Adrenal gland (tissue), 12 donors: ENCODE results near the gene MVB12B. TPM values are rescaled to one million over a fixed set of nuclear protein-coding genes. Genes with fewer than 3 reads are reported as not detected.

Source experiments
- DNase-seq, 7 donors: peaks; one replicate each; pipeline ENCODE4 v3.0.0-alpha.2; 2019 to 2020
- H3K27ac ChIP-seq, 5 donors: fragments of 200-600 bp; sonication (generic) in 4 of 5; 1 replicate in 3 of 5; 2 replicates in 2 of 5; pipeline versions ENCODE4 v1.5.1 to v1.8.0; 2016 to 2020; ENCODE audit warnings: mild to moderate bottlenecking in 1 of 5
- H3K27me3 ChIP-seq: fragments of 200-600 bp; 2 replicates; pipeline ENCODE4 v1.8.0; 2021
- H3K36me3 ChIP-seq, 2 donors: fragments of 200-600 bp; replicated peaks in 1 of 2; 1 replicate in 1 of 2; 2 replicates in 1 of 2; pipeline versions ENCODE4 v1.5.1 to v1.8.0; 2018 to 2022
- H3K4me1 ChIP-seq, 2 donors: fragments of 200-600 bp; replicated peaks in 1 of 2; 1 replicate in 1 of 2; 2 replicates in 1 of 2; pipeline versions ENCODE4 v1.5.1 to v1.8.0; 2018 to 2021
- H3K4me3 ChIP-seq, 4 donors: fragments of 200-600 bp; sonication (generic) in 3 of 4; one replicate each; pipeline ENCODE4 v1.5.1; 2016 to 2018
- H3K9me3 ChIP-seq, 3 donors: fragments of 200-600 bp; sonication (generic) in 1 of 3; replicated peaks in 1 of 3; 1 replicate in 2 of 3; 2 replicates in 1 of 3; pipeline versions ENCODE4 v1.5.1 to v1.8.0; 2016 to 2021
- CTCF ChIP-seq, 6 experiments: fragments of 450-650 bp in 4 of 6; fragments of 200-600 bp in 2 of 6; sonication (generic) in 1 of 6; IDR thresholded peaks; 1 replicate in 5 of 6; 2 replicates in 1 of 6; pipeline versions ENCODE4 v1.5.1 to v1.8.0; 2016 to 2021; ENCODE audit warnings: antibody characterized with exemption in 6 of 6, mild to moderate bottlenecking in 2 of 6, moderate library complexity in 1 of 6
- POLR2A ChIP-seq, 2 donors: fragments of 450-650 bp; IDR thresholded peaks; one replicate each; pipeline ENCODE4 v1.6.1; 2017; ENCODE audit warnings: antibody characterized with exemption in 2 of 2, mild to moderate bottlenecking in 2 of 2, moderate library complexity in 1 of 2
- WGBS, 4 donors: extraction: QIAGEN DNeasy Blood & Tissue Kit in 2 of 4; methylation state at CpG; one replicate each; pipeline versions ENCODE4 v1.1.5 to v1.1.7; 2013 to 2017; 5-methylcytosine and 5-hydroxymethylcytosine counted together
- intact Hi-C, 2 donors: fragments of 100-400 bp; cut with DNase I; formaldehyde crosslinking; loops; one replicate each; pipeline versions ENCODE4 v1.14.1 to v1.15.0; 2022 to 2023
- polyA plus RNA-seq, 3 donors: library from polyadenylated mRNA; stranded (reverse); fragments of 200-250 nt in 2 of 3; fragments of 350-450 nt in 1 of 3; fragmentation: Illumina TruSeq in 1 of 3; extraction: RNeasy Lipid Tissue Mini Kit (QIAGEN cat#74804) in 1 of 3; gene quantifications; one replicate each; pipeline ENCODE4 v1.2.3, GENCODE V29; 2013 to 2014
- total RNA-seq, 9 donors: library from RNA; depleted of rRNA in 4 of 9; stranded (reverse); fragments of >200 nt in 4 of 9; fragments of 120-200 nt in 1 of 9; fragmentation: NEBNext Ultra II Directional in 1 of 9; extraction: Animal tissue kit (Norgen Biotek cat#: 25700) in 1 of 9; gene quantifications; one replicate each; pipeline versions ENCODE4 v1.1.0 to v1.2.4, GENCODE V29; 2013 to 2023
- donor health status: healthy with polysubstance abuse.
- donor health status: Bipolar disorder and iron deficiency.
- donor health status: DM: yes; HTN: yes; CAD: no.
- donor health status: DM: no; HTN: no; CAD: no.
- donor health status: DM: no; HTN: no; CAD: no.
- donor health status: DM: yes; HTN: yes; CAD: no.

Gene MVB12B
- total and polyA plus RNA-seq, 12 donors, result 3.7 to 20.5 (median 12.8) TPM

GRCh38 chr9:126480813-126481212, 154.2 kb downstream of the MVB12B start:
- Histone ChIP-seq H3K9me3 (no peaks in the 10 kb centered on the region), H3K27ac (no peak overlapping the region), H3K4me3 (no peak overlapping the region), H3K27me3 (no peaks in the 10 kb centered on the region), H3K4me1 (peaks cover 5 to 11% of the 10 kb centered on the region in 2 donors), H3K36me3 (peaks cover 0 to 4% of the 10 kb centered on the region in 2 donors)
- intact Hi-C loops, result no loop called here
- no peak for DNase-seq
- WGBS, 4 donors, result 85 to 96% (median 87%) methylated on average over 6 of the region's 6 CpGs
- TF ChIP-seq CTCF (IDR thresholded peaks at IDR 0.05), result no peak
- no peak for TF ChIP-seq POLR2A (IDR thresholded peaks at IDR 0.05)

GRCh38 chr9:126481862-126482261, 155.2 kb downstream of the MVB12B start:
- H3K36me3 ChIP-seq, result peaks cover 0 to 4% of the 10 kb centered on the region in 2 donors
- peak overlapping the region in 1 of 4 donors; percentile 45 for H3K4me3 ChIP-seq
- H3K4me1 ChIP-seq, result peaks cover 5 to 11% of the 10 kb centered on the region in 2 donors
- H3K9me3 ChIP-seq, result no peaks in the 10 kb centered on the region
- no peak for TF ChIP-seq POLR2A (IDR thresholded peaks at IDR 0.05)
- 73 to 86% (median 80%) methylated on average over 12 to 13 of the region's 13 CpGs for WGBS, 4 donors
- no peaks in the 10 kb centered on the region for H3K27me3 ChIP-seq
- intact Hi-C loops, result no loop called here
- peak overlapping the region in 2 of 5 donors; percentile 33 to 49 for H3K27ac ChIP-seq
- no peak for DNase-seq

GRCh38 chr9:126482361-126483044, 155.9 kb downstream of the MVB12B start:
- TF ChIP-seq CTCF (IDR thresholded peaks at IDR 0.05), result no peak
- no peak for TF ChIP-seq POLR2A (IDR thresholded peaks at IDR 0.05)
- Histone ChIP-seq H3K9me3 (no peaks in the 10 kb centered on the region), H3K4me3 (peak overlapping the region in 1 of 4 donors; percentile 45), H3K4me1 (peaks cover 5 to 11% of the 10 kb centered on the region in 2 donors), H3K27ac (peak overlapping the region in 2 of 5 donors; percentile 33 to 49), H3K36me3 (peaks cover 0 to 4% of the 10 kb centered on the region in 2 donors), H3K27me3 (no peaks in the 10 kb centered on the region)
- peak; percentile 67 to 87 (median 74) for DNase-seq
- intact Hi-C loops, result no loop called here
- WGBS, 4 donors, result 5 to 57% (median 36%) methylated on average over 4 to 45 of the region's 45 CpGs

GRCh38 chr9:126483468-126484073, 156.9 kb downstream of the MVB12B start:
- intact Hi-C loops, result no loop called here
- TF ChIP-seq CTCF (IDR thresholded peaks at IDR 0.05) (no peak), POLR2A (IDR thresholded peaks at IDR 0.05) (no peak)
- H3K27ac ChIP-seq, result no peak overlapping the region
- H3K36me3 ChIP-seq, result peaks cover 0 to 4% of the 10 kb centered on the region in 2 donors
- H3K27me3 ChIP-seq, result no peaks in the 10 kb centered on the region
- no peak for DNase-seq
- no peaks in the 10 kb centered on the region for H3K9me3 ChIP-seq
- WGBS, 4 donors, result 92 to 96% (median 95%) methylated on average over 13 of the region's 13 CpGs
- H3K4me3 ChIP-seq, result no peak overlapping the region
- H3K4me1 ChIP-seq, result peaks cover 5 to 11% of the 10 kb centered on the region in 2 donors
